Testis (tissue), 2 donors: ENCODE data around the gene SPSB4.

Experiments
- POLR2A ChIP-seq: fragments of 450-650 bp; IDR thresholded peaks from one replicate; pipeline ENCODE4 v1.6.1; 2017; ENCODE audit warnings: antibody characterized with exemption, mild to moderate bottlenecking, moderate library complexity
- TF ChIP-seq, protein P1 (sequence below), 3 experiments: fragments of 450-650 bp in 2 of 3; fragments of 200-600 bp in 1 of 3; sonication (generic) in 1 of 3; IDR thresholded peaks; one replicate each; pipeline ENCODE4 v1.5.1; 2016 to 2019; ENCODE audit warnings: antibody characterized with exemption in 3 of 3, mild to moderate bottlenecking in 2 of 3, moderate library complexity in 1 of 3

DNA sequence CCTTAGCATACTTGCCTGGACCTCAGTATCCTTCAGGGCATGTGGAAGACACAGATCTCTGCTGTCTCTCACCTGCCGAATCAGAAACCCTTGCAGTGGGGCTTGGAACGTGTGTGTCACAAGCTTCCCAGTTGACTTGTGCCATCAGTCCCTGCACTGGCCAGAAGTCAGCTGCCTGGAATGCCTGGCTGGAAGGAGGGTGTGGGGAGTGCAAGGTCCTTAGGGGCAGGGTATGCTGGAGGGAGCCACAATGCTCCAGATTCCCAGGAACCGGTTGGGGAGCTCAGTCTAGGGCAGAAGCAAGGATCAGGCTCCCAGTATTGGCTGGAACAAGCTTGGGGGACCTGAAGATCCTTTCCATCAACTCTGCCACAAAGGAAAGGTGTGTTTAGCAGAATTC lies 27.1 kb downstream of the SPSB4 start:
- TF ChIP-seq, protein P1, sequence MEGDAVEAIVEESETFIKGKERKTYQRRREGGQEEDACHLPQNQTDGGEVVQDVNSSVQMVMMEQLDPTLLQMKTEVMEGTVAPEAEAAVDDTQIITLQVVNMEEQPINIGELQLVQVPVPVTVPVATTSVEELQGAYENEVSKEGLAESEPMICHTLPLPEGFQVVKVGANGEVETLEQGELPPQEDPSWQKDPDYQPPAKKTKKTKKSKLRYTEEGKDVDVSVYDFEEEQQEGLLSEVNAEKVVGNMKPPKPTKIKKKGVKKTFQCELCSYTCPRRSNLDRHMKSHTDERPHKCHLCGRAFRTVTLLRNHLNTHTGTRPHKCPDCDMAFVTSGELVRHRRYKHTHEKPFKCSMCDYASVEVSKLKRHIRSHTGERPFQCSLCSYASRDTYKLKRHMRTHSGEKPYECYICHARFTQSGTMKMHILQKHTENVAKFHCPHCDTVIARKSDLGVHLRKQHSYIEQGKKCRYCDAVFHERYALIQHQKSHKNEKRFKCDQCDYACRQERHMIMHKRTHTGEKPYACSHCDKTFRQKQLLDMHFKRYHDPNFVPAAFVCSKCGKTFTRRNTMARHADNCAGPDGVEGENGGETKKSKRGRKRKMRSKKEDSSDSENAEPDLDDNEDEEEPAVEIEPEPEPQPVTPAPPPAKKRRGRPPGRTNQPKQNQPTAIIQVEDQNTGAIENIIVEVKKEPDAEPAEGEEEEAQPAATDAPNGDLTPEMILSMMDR (IDR thresholded peaks at IDR 0.05), result no peak
- no peak for TF ChIP-seq POLR2A
